ENCODE results near the gene IQSEC1. TPM values are rescaled to one million over a fixed set of nuclear protein-coding genes. Genes with fewer than 3 reads are reported as not detected.

The IQSEC1 gene
- total and polyA plus RNA-seq, 9 of the 15 experiments (the other 6 are each of a cell fraction or from before 2014, with no cell fraction given) = 0.56 to 39.0 (median 6.8) TPM

- TF ChIP-seq TOE1 (IDR thresholded peaks at IDR 0.05; ENCODE audit: borderline replicate concordance) (peak; percentile 72; the same call in 1 of the 2 replicates), TOE1 (CRISPR knock-in tag; IDR thresholded peaks at IDR 0.05; ENCODE audit: borderline replicate concordance, low read depth) (peak; percentile 28; the same call in 1 of the 2 replicates), GTF2B (IDR thresholded peaks at IDR 0.05; ENCODE audit: extremely low read depth, insufficient read length) (no peak), ZNF347 (CRISPR knock-in tag; IDR thresholded peaks at IDR 0.05; ENCODE audit: low read depth) (no peak), NUFIP1 (IDR thresholded peaks at IDR 0.05; ENCODE audit: partially characterized antibody) (no peak), NFRKB (IDR thresholded peaks at IDR 0.05; ENCODE audit: low read depth) (no peak), CCAR2 (IDR thresholded peaks at IDR 0.05; ENCODE audit: low read depth, low read length) (no peak), SPI1 (IDR thresholded peaks at IDR 0.05; ENCODE audit: borderline replicate concordance, low read depth, low read length) (no peak), MTA1 (IDR thresholded peaks at IDR 0.05; ENCODE audit: borderline replicate concordance) (no peak), ZNF280B (CRISPR knock-in tag; IDR thresholded peaks at IDR 0.05) (no peak), CHCHD3 (CRISPR knock-in tag; IDR thresholded peaks at IDR 0.05) (no peak), SMC3 (conservative IDR thresholded peaks at IDR 0.05; ENCODE audit: insufficient read depth, low read depth, low read length) (peak; percentile 76), EP400 (IDR thresholded peaks at IDR 0.05) (peak; percentile 84), SAP30 (IDR thresholded peaks at IDR 0.05; ENCODE audit: borderline replicate concordance, insufficient read depth, low read depth, low read length, poor library complexity, severe bottlenecking) (no peak), SMARCA5 (IDR thresholded peaks at IDR 0.05) (peak; percentile 99), MECOM (CRISPR knock-in tag; IDR thresholded peaks at IDR 0.05) (peak; percentile 58; the same call in 1 of the 2 replicates), TBL1XR1 (IDR thresholded peaks at IDR 0.05; ENCODE audit: low read length in 2 of 2) (no peak), XRCC3 (IDR thresholded peaks at IDR 0.05) (no peak), RNF219 (CRISPR knock-in tag; IDR thresholded peaks at IDR 0.05) (no peak), TEAD1 (CRISPR knock-in tag; IDR thresholded peaks at IDR 0.05) (peak; percentile 37 to 89; a peak in 2 of 4 replicates), NR4A1 (CRISPR knock-in tag; IDR thresholded peaks at IDR 0.05) (0 out of 2 replicates have a peak, but pooled peaks have one; percentile 42), NR4A1 (tag; IDR thresholded peaks at IDR 0.05) (peak; percentile 81; the same call in 1 of the 2 replicates), HDAC8 (tag; IDR thresholded peaks at IDR 0.05) (no peak), ZNF184 (CRISPR knock-in tag; IDR thresholded peaks at IDR 0.05) (no peak), NFYB (IDR thresholded peaks at IDR 0.05; ENCODE audit: extremely low read depth, insufficient read length) (no peak)
Measured at GRCh38 chr3:12994607-12995388, 78.4 kb downstream of the IQSEC1 start (continued).
